Esophagus muscularis mucosa (tissue), 4 donors: Measurements from ENCODE around the gene FA2H. TPM values are rescaled to one million over a fixed set of nuclear protein-coding genes. Genes with fewer than 3 reads are reported as not detected.

Experiments used
- DNase-seq: peaks from one replicate; pipeline ENCODE4 v3.0.0-alpha.2; 2017; ENCODE audit errors: extremely low spot score
- H3K27ac ChIP-seq, 4 donors: fragments of 200-600 bp; sonication (generic); replicated peaks in 1 of 4; 1 replicate in 3 of 4; 2 replicates in 1 of 4; pipeline ENCODE4 v1.5.1; 2016 to 2019; ENCODE audit warnings: mild to moderate bottlenecking in 1 of 4
- H3K27me3 ChIP-seq, 4 donors: fragments of 200-600 bp; sonication (generic); one replicate each; pipeline versions ENCODE4 v1.5.1 to v1.6.0; 2016 to 2019
- H3K36me3 ChIP-seq, 4 donors: fragments of 200-600 bp; sonication (generic); one replicate each; pipeline ENCODE4 v1.5.1; 2016 to 2019
- H3K4me1 ChIP-seq, 4 donors: fragments of 200-600 bp; sonication (generic); one replicate each; pipeline ENCODE4 v1.5.1; 2016 to 2019
- H3K4me3 ChIP-seq, 4 donors: fragments of 200-600 bp; sonication (generic); 1 replicate in 2 of 4; 2 replicates in 2 of 4; pipeline ENCODE4 v1.5.1; 2016 to 2019; ENCODE audit warnings: mild to moderate bottlenecking in 4 of 4, moderate library complexity in 1 of 4
- H3K9me3 ChIP-seq, 4 donors: fragments of 200-600 bp; sonication (generic); 1 replicate in 3 of 4; 2 replicates in 1 of 4; pipeline ENCODE4 v1.5.1; 2016 to 2019
- EP300 ChIP-seq: sonication (generic); formaldehyde crosslinking; IDR thresholded peaks from one replicate; pipeline ENCODE4 v1.6.1; 2017; ENCODE audit warnings: antibody characterized with exemption
- POLR2A ChIP-seq: fragments of 450-650 bp; IDR thresholded peaks from one replicate; pipeline ENCODE4 v1.6.1; 2017; ENCODE audit warnings: antibody characterized with exemption, moderate library complexity, mild to moderate bottlenecking, low read depth
- POLR2AphosphoS5 ChIP-seq, 2 donors: sonication (generic); formaldehyde crosslinking; IDR thresholded peaks; one replicate each; pipeline ENCODE4 v1.6.1; 2017; ENCODE audit warnings: antibody characterized with exemption in 2 of 2
- WGBS: methylation state at CpG from one replicate; pipeline ENCODE4 v1.1.5; 2018; 5-methylcytosine and 5-hydroxymethylcytosine counted together
- intact Hi-C: fragments of 100-400 bp; cut with DNase I; formaldehyde crosslinking; loops from one replicate; pipeline ENCODE4 v1.15.1; 2023
- total RNA-seq, 4 donors: library from RNA; depleted of rRNA; stranded (reverse); fragments of >200 nt; gene quantifications; one replicate each; pipeline versions ENCODE4 v1.1.0 to v1.2.1, GENCODE V29; 2016
- TF ChIP-seq, protein P1 (sequence below), 3 experiments: fragments of 200-600 bp in 2 of 3; fragments of 450-650 bp in 1 of 3; sonication (generic) in 2 of 3; IDR thresholded peaks; one replicate each; pipeline ENCODE4 v1.5.1; 2017 to 2019; ENCODE audit warnings: antibody characterized with exemption in 3 of 3, mild to moderate bottlenecking in 2 of 3, moderate library complexity in 1 of 3

FA2H gene
- total RNA-seq, 4 donors from 2014 or later = 0.50 to 0.92 (median 0.52) TPM; not detected in 1

DNA sequence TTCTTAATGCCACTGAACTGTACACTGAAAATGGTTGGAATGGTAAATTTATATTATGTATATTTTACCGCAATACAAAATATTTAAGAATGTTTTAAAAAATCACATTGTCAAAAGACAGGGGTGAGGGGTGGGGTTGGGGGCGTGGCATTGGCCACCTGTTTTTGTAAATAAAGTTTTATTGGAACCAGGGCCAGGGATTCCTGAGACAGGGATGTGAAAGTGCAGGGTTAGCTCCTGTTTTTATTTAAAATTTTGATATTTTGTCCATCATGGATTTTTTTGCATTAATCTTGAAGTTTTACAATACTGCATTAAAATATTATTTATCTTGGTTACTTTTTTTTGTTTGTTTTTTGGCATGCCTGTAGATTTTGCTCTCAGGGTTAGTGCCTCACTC, 2.3 kb upstream of the FA2H start:
- no peak overlapping the region for H3K4me3 ChIP-seq
- no peak overlapping the region for H3K27ac ChIP-seq
- H3K4me1 ChIP-seq = peaks cover 4 to 21% (median 17%) of the 10 kb centered on the region in 4 donors
- peaks cover 0 to 39% (median 9%) of the 10 kb centered on the region in 4 donors for H3K27me3 ChIP-seq
- intact Hi-C loops = no loop called here
- no peaks in the 10 kb centered on the region for H3K36me3 ChIP-seq
- H3K9me3 ChIP-seq = no peaks in the 10 kb centered on the region
- WGBS = 89% methylated on average over 2 of the region's 2 CpGs
- TF ChIP-seq POLR2A (no peak), POLR2AphosphoS5 (IDR thresholded peaks at IDR 0.05) (no peak), EP300 (no peak)
- TF ChIP-seq, protein P1, sequence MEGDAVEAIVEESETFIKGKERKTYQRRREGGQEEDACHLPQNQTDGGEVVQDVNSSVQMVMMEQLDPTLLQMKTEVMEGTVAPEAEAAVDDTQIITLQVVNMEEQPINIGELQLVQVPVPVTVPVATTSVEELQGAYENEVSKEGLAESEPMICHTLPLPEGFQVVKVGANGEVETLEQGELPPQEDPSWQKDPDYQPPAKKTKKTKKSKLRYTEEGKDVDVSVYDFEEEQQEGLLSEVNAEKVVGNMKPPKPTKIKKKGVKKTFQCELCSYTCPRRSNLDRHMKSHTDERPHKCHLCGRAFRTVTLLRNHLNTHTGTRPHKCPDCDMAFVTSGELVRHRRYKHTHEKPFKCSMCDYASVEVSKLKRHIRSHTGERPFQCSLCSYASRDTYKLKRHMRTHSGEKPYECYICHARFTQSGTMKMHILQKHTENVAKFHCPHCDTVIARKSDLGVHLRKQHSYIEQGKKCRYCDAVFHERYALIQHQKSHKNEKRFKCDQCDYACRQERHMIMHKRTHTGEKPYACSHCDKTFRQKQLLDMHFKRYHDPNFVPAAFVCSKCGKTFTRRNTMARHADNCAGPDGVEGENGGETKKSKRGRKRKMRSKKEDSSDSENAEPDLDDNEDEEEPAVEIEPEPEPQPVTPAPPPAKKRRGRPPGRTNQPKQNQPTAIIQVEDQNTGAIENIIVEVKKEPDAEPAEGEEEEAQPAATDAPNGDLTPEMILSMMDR (IDR thresholded peaks at IDR 0.05) = no peak
- DNase-seq = peak; percentile 50

GRCh38 chr16:74775255-74775654, 635 bp upstream of the FA2H start:
- intact Hi-C loops = no loop called here
- WGBS = 64% methylated on average over 5 of the region's 5 CpGs
- Histone ChIP-seq H3K36me3 (no peaks in the 10 kb centered on the region), H3K4me3 (peak overlapping the region; percentile 54 to 63 (median 56)), H3K27ac (no peak overlapping the region), H3K9me3 (no peaks in the 10 kb centered on the region), H3K27me3 (peaks cover 0 to 51% (median 9%) of the 10 kb centered on the region in 4 donors), H3K4me1 (peaks cover 4 to 21% (median 17%) of the 10 kb centered on the region in 4 donors)
- no peak for TF ChIP-seq POLR2A
- TF ChIP-seq, protein P1 (IDR thresholded peaks at IDR 0.05) = no peak
- TF ChIP-seq POLR2AphosphoS5 (IDR thresholded peaks at IDR 0.05) = no peak
- no peak for TF ChIP-seq EP300
- no peak for DNase-seq

- H3K27ac ChIP-seq = no peak overlapping the region
Measured at GRCh38 chr16:74773446-74774222, 986 bp downstream of the FA2H start.

GRCh38 chr16:74771656-74772315, 2.8 kb downstream of the FA2H start:
- TF ChIP-seq EP300 (no peak), POLR2AphosphoS5 (IDR thresholded peaks at IDR 0.05) (no peak), POLR2A (no peak)
- TF ChIP-seq, protein P1 (IDR thresholded peaks at IDR 0.05) = no peak
- Histone ChIP-seq H3K4me1 (peaks cover 4 to 21% (median 17%) of the 10 kb centered on the region in 4 donors), H3K9me3 (no peaks in the 10 kb centered on the region), H3K27me3 (peaks cover 0 to 83% (median 9%) of the 10 kb centered on the region in 4 donors), H3K36me3 (no peaks in the 10 kb centered on the region), H3K4me3 (no peak overlapping the region), H3K27ac (no peak overlapping the region)
- WGBS = 70% methylated on average over 11 of the region's 11 CpGs
- no peak for DNase-seq
- intact Hi-C loops = no loop called here

More at GRCh38 chr16:74773446-74774222, 986 bp downstream of the FA2H start:
- no peak for TF ChIP-seq POLR2A
- Histone ChIP-seq H3K9me3 (no peaks in the 10 kb centered on the region), H3K4me1 (peaks cover 4 to 21% (median 17%) of the 10 kb centered on the region in 4 donors), H3K4me3 (peak overlapping the region; percentile 54 to 63 (median 56)), H3K36me3 (no peaks in the 10 kb centered on the region), H3K27me3 (peaks cover 0 to 66% (median 9%) of the 10 kb centered on the region in 4 donors)
- intact Hi-C loops = no loop called here
- WGBS = 57% methylated on average over 14 of the region's 14 CpGs
- no peak for DNase-seq

GRCh38 chr16:74770831-74771526, 3.6 kb downstream of the FA2H start:
- H3K9me3 ChIP-seq = no peaks in the 10 kb centered on the region
- no peak overlapping the region for H3K27ac ChIP-seq
- peaks cover 0 to 84% (median 9%) of the 10 kb centered on the region in 4 donors for H3K27me3 ChIP-seq
- peaks cover 4 to 21% (median 17%) of the 10 kb centered on the region in 4 donors for H3K4me1 ChIP-seq
- no peak overlapping the region for H3K4me3 ChIP-seq
- H3K36me3 ChIP-seq = no peaks in the 10 kb centered on the region
- TF ChIP-seq, protein P1 (IDR thresholded peaks at IDR 0.05) = no peak
- no peak for TF ChIP-seq EP300
- WGBS = 92% methylated on average over 13 of the region's 13 CpGs
- DNase-seq = no peak
- intact Hi-C loops = no loop called here
